ENCODE data around the gene PPM1A. TPM values are rescaled to one million over a fixed set of nuclear protein-coding genes. Genes with fewer than 3 reads are reported as not detected.
A peak's percentile ranks its signal among the peaks of the same experiment; 100 is the strongest.

PPM1A gene
- 29.8 and 37.6 TPM in 2 replicates for total RNA-seq (2016; rRNA removed; fragmentation: Illumina TruSeq; extraction: Trizol)
- 12.6 and 12.8 TPM in 2 replicates for total RNA-seq (2016; cell fraction: cytosol; rRNA removed; fragmentation: Illumina TruSeq; extraction: Trizol; ENCODE audit: low read depth)
- 27.0 and 34.6 TPM in 2 replicates for total RNA-seq (2016; cell fraction: insoluble cytoplasmic fraction; rRNA removed; fragmentation: Illumina TruSeq; extraction: Trizol)
- 36.5 and 40.3 TPM in 2 replicates for total RNA-seq (2016; cell fraction: membrane; rRNA removed; fragmentation: Illumina TruSeq; extraction: Trizol)
- total RNA-seq (2016; cell fraction: nucleus; rRNA removed; fragmentation: Illumina TruSeq; extraction: Trizol) = 23.7 and 28.3 TPM in 2 replicates
- polyA plus RNA-seq (2011; rRNA removed) = 20.4 and 23.3 TPM in 2 replicates
- polyA plus RNA-seq (2011; cell fraction: cytosol; rRNA removed) = 6.8 and 14.1 TPM in 2 replicates
- 13.7 and 18.0 TPM in 2 replicates for polyA plus RNA-seq (2011; cell fraction: nucleus; rRNA removed)
- 29.6 and 41.4 TPM in 2 replicates for polyA plus RNA-seq (2012)
- polyA plus RNA-seq (2016; cell fraction: cytosol; fragmentation: Illumina TruSeq; extraction: Trizol; ENCODE audit: low read depth) = 9.4 and 10.8 TPM in 2 replicates
- 30.9 and 34.7 TPM in 2 replicates for polyA plus RNA-seq (2016; cell fraction: insoluble cytoplasmic fraction; fragmentation: Illumina TruSeq; extraction: Trizol; ENCODE audit: low read depth)
- polyA plus RNA-seq (2016; cell fraction: membrane; fragmentation: Illumina TruSeq; extraction: Trizol; ENCODE audit: low read depth) = 23.2 and 25.1 TPM in 2 replicates
- 42.0 and 44.4 TPM in 2 replicates for polyA plus RNA-seq (2016; cell fraction: nucleus; fragmentation: Illumina TruSeq; extraction: Trizol; ENCODE audit: insufficient read depth, low read depth)
- polyA minus RNA-seq (2011; rRNA and poly(A)+ RNA removed; ENCODE audit: low replicate concordance) = 36.9 and 46.4 TPM in 2 replicates
- 25.6 and 32.2 TPM in 2 replicates for polyA minus RNA-seq (2011; cell fraction: cytosol; rRNA and poly(A)+ RNA removed)
- polyA minus RNA-seq (2011; cell fraction: nucleus; rRNA and poly(A)+ RNA removed) = 49.9 and 56.8 TPM in 2 replicates
- Bru-seq, nascent RNA = percentile 93 among the genes with signal in this experiment
- BruChase-seq, experiment 1, labeled RNA remaining after a 6-hour chase = percentile 90 among the genes with signal in this experiment
- percentile 89 among the genes with signal in this experiment for BruChase-seq, experiment 2, labeled RNA remaining after a 2-hour chase
- long read RNA-seq, experiment 1, full-length matches to known transcripts = 2 of 7 reads
- long read RNA-seq, experiment 1, partial matches to known transcripts = 2 of 7 reads
- long read RNA-seq, experiment 1, other reads (novel, unspliced or antisense) = 3 of 7 reads
- long read RNA-seq, experiment 2, full-length matches to known transcripts = 24 of 64 reads
- long read RNA-seq, experiment 2, partial matches to known transcripts = 9 of 64 reads
- long read RNA-seq, experiment 2, other reads (novel, unspliced or antisense) = 31 of 64 reads

GRCh38 chr14:60248697-60249318, at the start of gene PPM1A:
PPM1A (plus strand) TSS chr14:60249221; CDS start chr14:60282704, 33,483 bp downstream.
- ATAC-seq (peak; percentile 74), DNase-seq (ENCODE audit: low spot score) (peak; percentile 84), FAIRE-seq (no peak)
- CTCF ChIA-PET (ENCODE audit: low intra/inter-chr PET ratio, low total read pairs) = no interaction called here
- Histone ChIP-seq H3K27ac (ENCODE audit: extremely low read length, insufficient read depth, low read length) (peak within 1 kb of the TSS; percentile 93), H3K36me3 (replicated peaks in 1 of 2; ENCODE audit: control insufficient read depth in 1 of 2, insufficient read depth in 2 of 2, low read length in 2 of 2) (no peaks in the 10 kb centered on the region), H3K4me1 (ENCODE audit: insufficient read depth, low read length) (peaks cover 47% of the 10 kb centered on the region), H3K4me3 (replicated peaks in 1 of 3; ENCODE audit: insufficient read depth in 1 of 3, low read depth in 2 of 3, low read length in 3 of 3) (peak within 1 kb of the TSS; percentile 81 to 82 (median 81)), H3K4me2 (ENCODE audit: low read depth, low read length) (peak within 1 kb of the TSS; percentile 92), H3K9me3 (ENCODE audit: low read length) (no peaks in the 10 kb centered on the region), H3K27me3 (ENCODE audit: control insufficient read depth in 1 of 2, insufficient read depth in 2 of 2, low read length in 2 of 2) (no peaks in the 10 kb centered on the region; a peak in 1 of 5 replicates), H3K9ac (ENCODE audit: insufficient read depth, low read depth, low read length) (peak within 1 kb of the TSS; percentile 95), H2AFZ (ENCODE audit: low read length) (no peak within 1 kb of the TSS), H3K79me2 (ENCODE audit: insufficient read depth, low read length) (peaks cover 39% of the 10 kb centered on the region), H4K20me1 (ENCODE audit: insufficient read depth, low read length) (peaks cover 30% of the 10 kb centered on the region)
- in situ Hi-C loops (cut with HindIII; ENCODE audit: extremely low pct_ligation_motif_present, low pct_unique_long_range_greater_than_20kb) = loop anchor here (5.0 kb wide), 1 partner anchor 157 kb away; the partner anchor contains the start of gene PCNX4
- 0% methylated on average over 6 of the region's 74 CpGs for WGBS (ENCODE audit: low lambda C conversion rate)
- BruUV-seq (replicated peaks) = no TSS peak
- intact Hi-C loops (cut with micrococcal nuclease; ENCODE audit: unreplicated experiment) = loop anchor here (2.0 kb wide), 1 partner anchor 156 kb away; no protein-coding TSS in a partner anchor
- POLR2A ChIA-PET = interaction anchor here (0.6 to 2.1 kb wide), 17 partner anchors 8 to 1446 kb away, joined by 3 to 18 read pairs (median 4); partner anchors contain the start of genes DHRS7, HIF1A, LRRC9 and PCNX4
- TF ChIP-seq ZNF775 (CRISPR knock-in tag; IDR thresholded peaks at IDR 0.05; ENCODE audit: borderline replicate concordance) (no peak), U2AF1 (optimal IDR thresholded peaks at IDR 0.05; ENCODE audit: low read depth, low read length) (no peak), RXRA (CRISPR knock-in tag; IDR thresholded peaks at IDR 0.05) (peak; percentile 64; the same call in 1 of the 2 replicates), ZNF350 (CRISPR knock-in tag; IDR thresholded peaks at IDR 0.05; ENCODE audit: borderline replicate concordance, low read depth) (peak; percentile 67; the same call in 1 of the 2 replicates), ZNF75D (CRISPR knock-in tag; IDR thresholded peaks at IDR 0.05; ENCODE audit: borderline replicate concordance) (no peak), ZNF512B (CRISPR knock-in tag; IDR thresholded peaks at IDR 0.05; ENCODE audit: borderline replicate concordance) (no peak), PCBP1 (IDR thresholded peaks at IDR 0.05; ENCODE audit: borderline replicate concordance, low read depth, low read length) (no peak; the same call in 1 of the 2 replicates), BCLAF1 (IDR thresholded peaks at IDR 0.05) (no peak), CAMTA2 (CRISPR knock-in tag; IDR thresholded peaks at IDR 0.05; ENCODE audit: borderline replicate concordance) (no peak), ADNP (CRISPR knock-in tag; IDR thresholded peaks at IDR 0.05) (no peak), ZNF256 (CRISPR knock-in tag; conservative IDR thresholded peaks at IDR 0.05) (peak; percentile 87), PITX1 (CRISPR knock-in tag; IDR thresholded peaks at IDR 0.05) (peak; percentile 18; the same call in 1 of the 2 replicates)
